Body of pancreas (tissue), 4 donors: ENCODE data around the gene TMEM145. TPM values are rescaled to one million over a fixed set of nuclear protein-coding genes. Genes with fewer than 3 reads are reported as not detected.
"Not testable (repeated sequence)": the region's sequence is repeated elsewhere in the genome, so short reads cannot be mapped to it uniquely, and the experiment has no call there.

ENCODE experiments used
- ATAC-seq: fragments of 150-250 bp; one replicate; pipeline ENCODE4 v1.9.1; 2016
- DNase-seq, 4 donors: peaks; one replicate each; pipeline ENCODE4 v3.0.0-alpha.2; 2019
- H3K27ac ChIP-seq, 4 donors: fragments of 200-600 bp; sonication (generic); 1 replicate in 3 of 4; 2 replicates in 1 of 4; pipeline versions ENCODE4 v1.5.1 to v1.6.1; 2016 to 2019; ENCODE audit warnings: mild to moderate bottlenecking in 1 of 4, mixed read lengths in 1 of 4, moderate library complexity in 1 of 4
- H3K27me3 ChIP-seq, 2 donors: fragments of 200-600 bp; sonication (generic); one replicate each; pipeline ENCODE4 v1.6.0; 2016; ENCODE audit warnings: mild to moderate bottlenecking in 1 of 2
- H3K36me3 ChIP-seq, 2 donors: fragments of 200-600 bp; sonication (generic); replicated peaks in 1 of 2; 2 replicates each; pipeline ENCODE4 v1.5.1; 2016; ENCODE audit warnings: low read depth in 2 of 2; ENCODE audit not compliant: insufficient read depth in 1 of 2
- H3K4me1 ChIP-seq: fragments of 200-600 bp; sonication (generic); one replicate; pipeline ENCODE4 v1.6.0; 2016
- H3K4me3 ChIP-seq, 2 donors: fragments of 200-600 bp; sonication (generic); 1 replicate in 1 of 2; 2 replicates in 1 of 2; pipeline ENCODE4 v1.5.1; 2016 to 2019
- H3K9me3 ChIP-seq, 3 donors: fragments of 200-600 bp; sonication (generic); 1 replicate in 2 of 3; 2 replicates in 1 of 3; pipeline ENCODE4 v1.5.1; 2016
- CTCF ChIP-seq, 7 experiments: fragments of 450-650 bp in 4 of 7; fragments of 200-600 bp in 3 of 7; sonication (generic) in 3 of 7; IDR thresholded peaks; one replicate each; pipeline ENCODE4 v1.5.1; 2016 to 2019; ENCODE audit warnings: antibody characterized with exemption in 7 of 7
- POLR2A ChIP-seq, 3 donors: fragments of 450-650 bp; IDR thresholded peaks; one replicate each; pipeline ENCODE4 v1.6.1; 2016; ENCODE audit warnings: antibody characterized with exemption in 3 of 3, mild to moderate bottlenecking in 2 of 3
- WGBS, 2 donors: methylation state at CpG; one replicate each; pipeline ENCODE4 v1.1.5; 2017; 5-methylcytosine and 5-hydroxymethylcytosine counted together
- intact Hi-C: fragments of 100-400 bp; cut with DNase I; formaldehyde crosslinking; loops from one replicate; pipeline ENCODE4 v1.15.1; 2023
- total RNA-seq, 2 donors: library from RNA; depleted of rRNA; stranded (reverse); fragments of >200 nt; gene quantifications; one replicate each; pipeline ENCODE4 v1.1.0, GENCODE V29; 2016

The TMEM145 gene
- total RNA-seq: not detected

- 0 to 2% methylated on average over 14 to 58 of the region's 67 CpGs for WGBS, 2 donors
- no peaks in the 10 kb centered on the region for H3K9me3 ChIP-seq
- H3K4me1 ChIP-seq: peaks cover 15% of the 10 kb centered on the region
- no peaks in the 10 kb centered on the region for H3K36me3 ChIP-seq
- DNase-seq (peak; percentile 57 to 77 (median 62)), ATAC-seq (peak; percentile 87)
- peak within 1 kb of the TSS in 1 of 2 donors; percentile 46 for H3K4me3 ChIP-seq
- no peak within 1 kb of the TSS for H3K27ac ChIP-seq
- H3K27me3 ChIP-seq: no peaks in the 10 kb centered on the region
- intact Hi-C loops: no loop called here
- no peak for TF ChIP-seq POLR2A (IDR thresholded peaks at IDR 0.05)
- peak in 4 of 7 experiments; percentile 16 to 41 (median 31) for TF ChIP-seq CTCF (IDR thresholded peaks at IDR 0.05)
Observed at GRCh38 chr19:42313096-42313839, at the start of gene TMEM145. Gene TMEM145, plus strand, starts transcription at chr19:42313309. Its CDS starts 68 bp downstream, at chr19:42313377.

GRCh38 chr19:42266105-42266504, 47.0 kb upstream of the TMEM145 start:
- H3K9me3 ChIP-seq, H3K36me3 ChIP-seq, DNase-seq, ATAC-seq, H3K27me3 ChIP-seq, H3K27ac ChIP-seq, H3K4me3 ChIP-seq, intact Hi-C loops: not testable (repeated sequence)
- WGBS, 2 donors: 82 to 87% methylated on average over 4 of the region's 4 CpGs
- peaks cover 24% of the 10 kb centered on the region for H3K4me1 ChIP-seq

GRCh38 chr19:42266928-42267603, 46.0 kb upstream of the TMEM145 start:
- H3K27me3 ChIP-seq, H3K9me3 ChIP-seq, H3K36me3 ChIP-seq, intact Hi-C loops, ATAC-seq, H3K4me3 ChIP-seq: not testable (repeated sequence)
- Histone ChIP-seq H3K4me1 (peaks cover 34% of the 10 kb centered on the region), H3K27ac (peak overlapping the region in 3 of 4 donors; percentile 99 to 100 (median 99))
- WGBS, 2 donors: 90 to 91% methylated on average over 25 of the region's 25 CpGs
- DNase-seq: peak in 1 of 4 donors; percentile 12

GRCh38 chr19:42267644-42268141, 45.4 kb upstream of the TMEM145 start:
- ATAC-seq (no peak), DNase-seq (peak in 1 of 4 donors; percentile 35)
- TF ChIP-seq POLR2A (IDR thresholded peaks at IDR 0.05): no peak
- TF ChIP-seq CTCF (IDR thresholded peaks at IDR 0.05): peak in 1 of 7 experiments; percentile 3
- peaks cover 35% of the 10 kb centered on the region for H3K4me1 ChIP-seq
- H3K27me3 ChIP-seq: no peaks in the 10 kb centered on the region
- H3K36me3 ChIP-seq: no peaks in the 10 kb centered on the region
- peak overlapping the region; percentile 99 to 100 (median 99) for H3K27ac ChIP-seq
- intact Hi-C loops: no loop called here
- H3K4me3 ChIP-seq: no peak overlapping the region
- no peaks in the 10 kb centered on the region for H3K9me3 ChIP-seq
- WGBS, 2 donors: 6 to 10% methylated on average over 5 to 13 of the region's 13 CpGs

GRCh38 chr19:42268142-42268703, 44.9 kb upstream of the TMEM145 start:
- H3K4me3 ChIP-seq: peak overlapping the region in 1 of 2 donors; percentile 9
- no peaks in the 10 kb centered on the region for H3K36me3 ChIP-seq
- 0% methylated on average over 17 to 46 of the region's 46 CpGs for WGBS, 2 donors
- DNase-seq: peak; percentile 99 to 100 (median 100)
- peak; percentile 77 for ATAC-seq
- no peaks in the 10 kb centered on the region for H3K27me3 ChIP-seq
- H3K4me1 ChIP-seq: peaks cover 35% of the 10 kb centered on the region
- peak in 3 of 7 experiments; percentile 5 to 26 (median 23) for TF ChIP-seq CTCF (IDR thresholded peaks at IDR 0.05)
- peak; percentile 97 to 98 (median 97) for TF ChIP-seq POLR2A (IDR thresholded peaks at IDR 0.05)
- H3K27ac ChIP-seq: peak overlapping the region; percentile 99 to 100 (median 99)
- no peaks in the 10 kb centered on the region for H3K9me3 ChIP-seq
- intact Hi-C loops: no loop called here
